Cardiac septum (tissue), 1 donor: ENCODE data around the gene OVCH1. TPM values are rescaled to one million over a fixed set of nuclear protein-coding genes. Genes with fewer than 3 reads are reported as not detected.
"Not testable (repeated sequence)": the region's sequence is repeated elsewhere in the genome, so short reads cannot be mapped to it uniquely, and the experiment has no call there.

ENCODE experiments used
- DNase-seq: peaks from one replicate; pipeline ENCODE4 v3.0.0-alpha.2; 2020; ENCODE audit warnings: low spot score
- intact Hi-C: fragments of 100-400 bp; cut with DNase I; formaldehyde crosslinking; loops from one replicate; pipeline ENCODE4 v1.14.0; 2022
- total RNA-seq: library from RNA; stranded (reverse); fragmentation: NEBNext Ultra II Directional; extraction: Animal tissue kit (Norgen Biotek cat#: 25700); gene quantifications from one replicate; pipeline ENCODE4 v1.2.1, GENCODE V29; 2021
- donor health status: DM: no; HTN: no; CAD: no.

The OVCH1 gene
- total RNA-seq, 1 donor from 2014 or later, result not detected

GRCh38 chr12:29427964-29428363, 69.5 kb downstream of the OVCH1 start:
- intact Hi-C loops, result no loop called here
- no peak for DNase-seq

DNA sequence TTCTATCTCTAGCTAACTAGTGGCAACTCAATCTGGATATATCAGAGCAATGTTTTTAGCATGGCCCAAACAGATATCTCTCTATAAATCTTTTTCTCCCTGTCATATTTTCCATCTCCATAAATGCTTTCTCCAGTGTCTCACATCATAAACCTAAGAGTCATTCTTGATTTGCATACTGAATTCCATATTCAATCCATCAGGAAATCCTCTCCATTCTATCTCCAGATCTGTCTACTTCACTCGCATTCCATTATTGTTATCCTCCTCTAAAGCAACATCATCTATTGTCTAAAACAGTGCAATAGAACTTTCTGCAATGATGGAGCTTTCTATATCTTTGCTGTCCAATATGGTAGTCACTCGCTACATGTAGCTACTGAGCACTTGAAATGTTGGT, 71.0 kb downstream of the OVCH1 start:
- intact Hi-C loops, result no loop called here
- DNase-seq, result no peak

GRCh38 chr12:29425722-29426121, 71.8 kb downstream of the OVCH1 start:
- DNase-seq, result no peak
- intact Hi-C loops, result no loop called here

GRCh38 chr12:29416748-29417147, 80.7 kb downstream of the OVCH1 start:
- no peak for DNase-seq

DNA sequence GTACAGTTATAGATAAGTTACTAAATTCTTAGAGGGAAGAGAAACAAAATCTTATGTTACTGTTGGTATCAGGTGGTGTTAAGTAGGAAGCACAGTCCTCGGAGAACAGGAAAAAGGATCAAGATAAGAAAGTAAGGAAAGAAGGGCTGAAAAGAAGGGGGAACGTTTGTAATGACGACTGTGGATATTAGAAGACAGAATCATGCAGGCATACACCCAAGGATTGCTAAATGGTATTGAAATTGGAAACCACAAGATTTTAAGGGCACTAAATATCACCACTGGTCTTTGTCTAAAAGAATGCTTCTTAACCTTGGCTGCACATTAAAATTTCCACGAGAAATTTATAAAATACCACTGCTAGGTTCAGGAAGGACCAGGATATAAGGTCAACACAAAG, 82.4 kb downstream of the OVCH1 start:
- no peak for DNase-seq
- intact Hi-C loops, result no loop called here

More at GRCh38 chr12:29416748-29417147, 80.7 kb downstream of the OVCH1 start:
- intact Hi-C loops, result no loop called here

DNA sequence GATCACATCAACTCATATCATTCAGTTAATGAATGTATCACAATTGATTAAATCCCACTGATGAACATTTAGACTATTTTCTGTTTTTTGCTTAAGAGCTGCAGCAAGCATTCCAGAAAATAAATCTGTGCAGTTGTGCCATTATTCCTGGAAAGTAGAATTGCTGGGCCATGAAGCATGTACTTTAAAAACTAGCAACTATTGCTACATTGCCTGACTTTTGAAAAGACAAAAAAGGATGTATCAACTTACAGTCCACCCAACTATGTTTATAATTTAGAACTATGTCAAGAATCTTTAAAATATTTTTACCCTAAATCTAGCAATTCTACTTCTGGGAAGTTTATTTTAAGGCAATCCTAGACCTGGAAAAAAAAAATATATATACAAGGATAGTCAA, 83.1 kb downstream of the OVCH1 start:
- no peak for DNase-seq
- intact Hi-C loops, result no loop called here

DNA sequence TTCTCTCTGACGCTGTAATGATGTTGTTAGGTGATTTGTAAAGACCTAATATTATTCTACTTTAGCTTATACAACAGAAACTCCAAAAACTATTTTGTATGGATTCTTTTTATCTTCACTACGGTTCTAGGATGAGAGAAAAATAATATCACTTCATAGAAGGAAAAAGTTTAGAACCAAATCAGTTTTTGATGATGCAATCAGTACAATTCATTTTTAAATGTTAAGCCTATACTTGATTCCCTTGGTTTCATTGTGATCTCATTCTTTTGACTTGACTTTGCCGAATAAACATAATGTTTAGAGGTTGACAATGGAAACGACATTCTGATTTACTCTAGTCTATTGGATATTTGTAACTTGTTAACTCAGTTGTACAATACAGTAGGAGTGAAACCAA, 91.9 kb downstream of the OVCH1 start:
- intact Hi-C loops, result no loop called here
- no peak for DNase-seq

DNA sequence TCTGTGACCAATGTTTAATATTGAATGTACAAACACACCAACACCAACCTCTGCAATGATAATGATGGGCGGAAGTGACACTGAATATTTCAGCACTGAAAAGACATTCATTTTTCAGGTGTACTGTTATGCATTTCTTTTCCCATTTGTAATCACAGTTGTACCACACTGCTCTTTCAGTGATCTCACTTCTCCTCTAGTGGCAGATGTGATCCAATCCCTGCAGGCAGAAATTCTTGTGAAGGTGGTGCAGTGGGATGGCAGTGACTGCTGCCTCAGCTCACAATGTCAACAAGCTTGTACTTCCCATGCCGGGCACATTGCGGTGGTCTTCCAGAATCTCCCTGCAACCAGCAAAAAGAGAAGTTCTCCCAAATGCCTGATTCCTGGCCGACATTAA, 93.5 kb downstream of the OVCH1 start:
- intact Hi-C loops, result no loop called here
- DNase-seq, result no peak

DNA sequence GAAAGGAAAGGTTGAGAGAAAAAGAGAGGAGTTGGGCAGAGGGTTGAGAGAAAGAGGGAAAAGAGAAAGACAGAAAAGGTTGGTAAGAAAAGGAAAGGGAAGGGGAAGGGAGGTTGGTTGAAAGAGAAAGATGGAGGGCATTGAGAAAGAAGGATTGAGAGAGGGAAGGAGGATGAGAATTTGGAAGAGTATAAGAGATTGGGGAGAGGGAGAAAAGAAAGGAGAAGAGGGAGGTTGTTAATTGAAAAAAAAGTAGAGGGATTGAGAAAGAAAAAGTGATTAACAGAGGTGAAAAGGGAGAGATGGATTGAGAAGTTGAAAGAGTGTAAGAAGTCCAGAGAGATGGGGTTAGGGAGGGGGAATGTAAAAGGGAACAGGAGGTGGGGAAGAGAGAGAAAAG, 95.0 kb downstream of the OVCH1 start:
- intact Hi-C loops, result no loop called here

GRCh38 chr12:29398495-29398894, 99.0 kb downstream of the OVCH1 start:
- intact Hi-C loops, result no loop called here
- DNase-seq, result no peak

More for the DNA sequence above, 95.0 kb downstream of the OVCH1 start:
- DNase-seq, result no peak

DNA sequence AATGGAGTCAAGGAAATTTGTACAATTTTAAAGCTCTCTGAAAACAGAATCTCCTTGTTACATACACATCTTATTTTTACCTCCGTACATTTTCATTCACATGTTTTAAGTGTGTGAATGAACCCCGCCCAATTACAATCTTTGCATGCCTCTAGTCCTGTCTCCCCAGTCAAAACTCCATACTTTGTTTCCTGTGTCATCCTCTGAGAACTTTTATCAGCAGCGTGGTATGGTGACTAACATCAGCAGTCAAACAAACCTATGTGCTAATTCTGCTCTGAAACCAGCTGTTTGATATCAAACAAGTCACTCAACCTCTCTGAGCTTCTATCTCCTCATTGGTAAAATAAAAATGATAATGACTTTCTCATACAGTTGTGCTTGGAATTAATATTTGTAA, 100.7 kb downstream of the OVCH1 start:
- intact Hi-C loops, result no loop called here
- DNase-seq, result no peak

GRCh38 chr12:29395356-29395755, 102.1 kb downstream of the OVCH1 start:
- no peak for DNase-seq
- intact Hi-C loops, result no loop called here

DNA sequence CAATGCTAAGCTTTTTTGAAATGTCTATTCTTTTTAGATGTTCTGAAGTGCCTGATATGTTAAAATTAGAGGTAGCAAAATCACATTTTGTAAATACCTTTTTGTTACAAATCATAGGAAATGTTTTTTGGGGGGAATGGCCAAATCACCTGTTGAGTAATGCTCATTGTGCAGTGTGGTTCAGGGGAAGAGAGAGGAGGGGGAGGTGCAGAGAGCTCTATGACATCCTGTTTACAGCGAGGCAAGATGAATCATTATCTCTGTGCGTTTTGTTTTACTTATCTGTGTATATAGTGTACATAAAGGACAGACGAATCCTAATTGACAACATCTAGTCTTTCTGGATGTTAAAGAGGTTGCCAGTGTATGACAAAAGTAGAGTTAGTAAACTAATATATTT, 107.1 kb downstream of the OVCH1 start:
- DNase-seq, intact Hi-C loops: not testable (repeated sequence)

DNA sequence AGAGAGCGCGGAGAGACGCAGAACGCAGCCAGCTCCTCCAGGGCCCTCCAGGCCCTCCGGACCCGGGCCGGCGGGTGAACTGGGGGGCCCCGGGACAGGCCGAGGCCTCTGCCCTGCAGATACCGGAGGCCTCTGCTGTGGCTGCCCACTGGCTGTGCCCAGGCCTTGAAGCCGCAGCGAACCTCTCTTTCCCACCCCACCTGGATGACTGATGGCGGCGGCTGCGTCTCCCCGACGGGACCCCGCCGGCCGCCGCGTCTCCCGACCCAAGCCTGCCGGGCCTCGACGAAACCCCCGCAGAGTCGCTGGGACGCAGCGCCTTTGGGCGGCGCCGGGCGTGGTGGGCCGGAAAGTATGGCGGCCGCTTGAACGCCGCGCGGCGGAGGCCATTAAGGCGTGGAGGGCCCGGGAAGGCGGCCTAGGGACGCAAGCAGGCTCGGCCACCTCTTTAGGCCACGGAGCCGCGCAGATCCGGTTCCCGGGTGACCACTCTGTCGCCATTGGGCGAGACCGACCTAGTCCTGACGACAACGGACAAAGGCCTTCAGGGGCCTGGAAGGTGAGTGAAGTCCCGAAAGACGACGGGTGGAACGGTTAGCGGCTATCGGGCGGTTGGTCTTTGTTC, 108.1 kb downstream of the OVCH1 start:
- DNase-seq, result no peak
- intact Hi-C loops, result no loop called here

GRCh38 chr12:29386084-29386680, 111.3 kb downstream of the OVCH1 start:
- DNase-seq, intact Hi-C loops: not testable (repeated sequence)

- DNase-seq, intact Hi-C loops: not testable (repeated sequence)
Observed at GRCh38 chr12:29385194-29385593, 112.3 kb downstream of the OVCH1 start.

- no peak for DNase-seq
- intact Hi-C loops, result loop anchor here (5.0 kb wide), 1 partner anchor 65 kb away; no protein-coding TSS in a partner anchor
Observed at GRCh38 chr12:29382251-29382650, 115.2 kb downstream of the OVCH1 start.

DNA sequence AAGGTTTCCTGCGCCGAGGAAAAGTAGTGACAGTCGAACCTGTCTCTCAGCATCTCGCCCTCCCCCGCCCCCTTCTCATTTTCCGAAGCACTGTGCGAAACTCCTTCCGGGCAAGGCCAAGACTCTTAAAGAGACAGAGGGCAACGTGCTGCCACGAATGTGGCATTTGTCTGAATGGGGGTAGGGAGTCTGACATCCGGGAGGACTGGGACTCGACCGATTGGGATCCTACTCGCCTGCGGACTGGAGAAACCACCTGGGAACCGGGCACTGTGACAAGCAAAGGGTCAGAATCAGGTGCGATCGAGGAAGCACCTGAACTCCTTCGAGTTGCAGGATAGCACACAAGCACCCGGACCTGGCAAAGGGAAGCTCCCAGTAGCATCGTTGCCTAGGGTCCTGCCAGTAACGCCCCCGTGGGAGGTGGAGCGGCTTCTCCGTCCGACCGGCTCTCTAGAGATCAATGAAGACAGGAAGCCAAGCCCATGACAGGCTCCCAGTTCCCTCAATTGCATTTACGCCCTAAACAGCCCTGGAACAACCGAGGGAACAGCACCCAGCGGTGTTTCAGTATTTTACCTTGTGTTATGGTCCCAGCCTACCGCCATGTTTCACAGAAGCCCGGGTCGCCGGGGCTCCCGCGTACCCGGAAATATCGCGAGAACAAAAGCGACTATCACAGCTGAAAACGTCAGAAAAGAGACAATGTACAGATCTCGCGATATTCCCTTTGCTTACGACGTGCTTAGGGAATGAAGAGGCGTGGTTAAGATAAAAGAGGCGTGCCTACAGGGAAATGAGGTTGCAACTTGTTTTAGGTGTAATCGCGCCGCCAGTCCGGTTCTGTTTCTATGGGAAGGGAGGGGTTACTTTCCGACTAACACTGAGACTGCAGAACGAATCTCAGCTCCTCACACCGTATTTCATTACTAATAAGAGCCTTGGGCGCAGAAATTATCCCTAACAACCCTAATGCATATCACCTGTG, 116.7 kb downstream of the OVCH1 start, which contains the start of gene ERGIC2:
ERGIC2 (minus strand) TSS at position 637 of the 988 bp plus-strand sequence. CDS start 9,539 bp downstream, outside the sequence.
- intact Hi-C loops, result loop anchor here (5.0 kb wide), 1 partner anchor 64 kb away; no protein-coding TSS in a partner anchor
- DNase-seq, result peak; percentile 93
